IPS-NIHi11 (cell line): ENCODE results near the gene ISOC1.

ENCODE experiments used
- DNase-seq: peaks from one replicate; pipeline ENCODE4 v3.0.0; 2012; ENCODE audit warnings: mixed read lengths, low spot score

ISOC1 gene

DNA sequence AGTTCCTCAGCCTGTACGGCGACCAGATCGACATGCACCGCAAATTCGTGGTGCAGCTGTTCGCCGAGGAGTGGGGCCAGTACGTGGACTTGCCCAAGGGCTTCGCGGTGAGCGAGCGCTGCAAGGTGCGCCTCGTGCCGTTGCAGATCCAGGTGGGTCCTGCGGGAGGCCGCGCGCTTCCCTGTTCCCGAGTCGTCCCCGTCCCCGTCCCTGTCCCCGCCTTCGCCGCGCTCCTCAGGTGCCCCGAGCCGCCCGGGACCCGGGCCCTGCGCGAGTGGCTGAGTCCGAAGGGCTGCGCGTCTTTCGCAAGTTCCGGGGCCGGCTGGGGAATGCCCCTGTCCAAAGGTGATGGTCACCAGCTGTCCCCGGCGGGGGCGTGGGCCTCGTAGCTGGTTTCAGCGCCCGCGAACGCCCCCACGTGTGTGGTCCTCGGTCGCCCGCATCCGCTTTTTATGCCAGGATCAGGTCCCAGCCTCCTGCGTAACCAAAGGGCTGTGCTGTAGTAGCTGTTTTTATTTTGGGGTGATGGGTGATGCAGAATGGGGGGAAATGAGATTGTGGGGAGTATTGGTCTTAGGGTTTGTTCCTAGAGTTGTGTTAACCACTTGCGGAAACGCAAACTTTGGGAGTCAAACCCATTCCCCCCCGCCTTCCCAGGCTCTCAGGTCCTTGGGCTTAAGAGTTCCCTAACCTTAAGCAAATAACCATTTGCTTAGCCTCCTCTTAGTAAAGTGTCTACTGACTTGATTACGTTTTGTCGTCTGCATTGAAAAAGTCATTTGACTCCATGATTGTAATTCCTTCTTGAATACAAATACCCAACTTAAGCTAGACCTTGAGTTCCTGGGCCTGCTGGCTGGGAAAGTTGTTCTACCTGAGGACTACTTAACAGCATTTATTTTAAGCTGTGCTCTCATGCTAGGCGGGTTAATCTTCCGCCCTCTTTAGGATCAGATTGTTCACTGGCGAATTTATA, 663 bp downstream of the ISOC1 start:
- peak; percentile 35 for DNase-seq

DNA sequence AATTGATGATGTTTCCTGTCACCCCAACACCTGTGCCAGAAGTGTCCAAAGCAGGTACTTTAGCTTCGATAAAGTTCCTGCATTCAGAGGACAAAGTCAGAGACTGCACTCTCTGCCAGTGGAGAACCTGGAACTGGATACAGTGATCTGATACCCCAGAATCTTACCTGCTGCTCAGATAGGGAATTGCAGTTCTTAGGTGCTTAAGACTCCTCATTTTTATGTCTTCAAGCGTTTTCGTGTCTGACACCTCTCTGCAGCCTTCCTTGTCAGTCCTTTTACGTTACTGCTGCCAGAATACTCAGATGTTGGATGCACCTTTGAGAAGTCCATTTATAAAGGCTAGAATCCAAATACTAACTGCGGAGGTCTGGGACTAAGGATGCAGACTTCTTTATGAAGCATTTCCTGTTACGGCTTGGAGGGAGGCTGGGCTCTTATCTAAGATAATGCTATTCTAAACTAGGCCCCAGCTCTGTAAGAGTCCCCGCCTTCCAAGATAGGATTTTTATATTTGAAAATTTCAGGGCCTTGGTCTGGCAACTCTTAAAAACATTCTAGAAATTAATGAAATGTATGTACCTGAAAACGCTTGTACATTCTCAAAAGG, 1.9 kb downstream of the ISOC1 start:
- DNase-seq: no peak

DNA sequence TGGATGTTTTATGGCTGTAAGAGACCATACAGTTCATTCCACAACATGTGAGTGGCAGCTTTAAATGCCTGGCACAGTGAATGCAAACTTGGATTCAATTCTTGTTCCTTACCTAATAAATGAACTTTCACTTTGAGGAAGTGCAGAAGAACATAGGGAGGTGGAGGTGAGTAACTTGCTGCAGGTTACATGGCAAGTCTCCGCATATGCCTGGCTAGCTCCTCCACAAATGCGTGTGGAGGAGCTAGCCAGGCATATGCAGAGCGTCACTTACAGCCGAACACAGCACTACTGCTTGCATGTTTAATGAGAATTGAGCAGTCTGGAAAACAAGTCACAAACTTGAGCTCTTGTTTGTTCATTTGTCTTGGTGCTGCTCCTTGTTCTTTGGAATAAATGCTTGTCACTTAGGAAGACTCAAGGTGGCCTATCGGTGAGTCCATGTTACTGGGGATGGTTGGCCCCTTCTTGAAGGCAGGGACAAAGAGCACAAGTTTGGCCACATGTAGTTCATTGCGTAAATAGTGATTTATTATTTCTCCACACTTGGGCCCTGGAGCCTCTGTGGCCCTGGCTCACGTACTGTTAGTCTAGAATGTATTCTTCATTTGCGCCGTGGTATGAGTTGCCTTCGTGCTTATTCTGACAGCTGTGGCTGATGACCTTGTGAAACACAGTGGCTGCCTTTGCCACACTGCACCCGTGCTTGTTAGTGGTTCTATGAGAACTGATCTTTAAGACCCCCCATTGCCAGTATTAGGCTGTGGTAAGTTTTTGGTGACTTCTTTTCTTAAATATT, 3.1 kb downstream of the ISOC1 start:
- no peak for DNase-seq

DNA sequence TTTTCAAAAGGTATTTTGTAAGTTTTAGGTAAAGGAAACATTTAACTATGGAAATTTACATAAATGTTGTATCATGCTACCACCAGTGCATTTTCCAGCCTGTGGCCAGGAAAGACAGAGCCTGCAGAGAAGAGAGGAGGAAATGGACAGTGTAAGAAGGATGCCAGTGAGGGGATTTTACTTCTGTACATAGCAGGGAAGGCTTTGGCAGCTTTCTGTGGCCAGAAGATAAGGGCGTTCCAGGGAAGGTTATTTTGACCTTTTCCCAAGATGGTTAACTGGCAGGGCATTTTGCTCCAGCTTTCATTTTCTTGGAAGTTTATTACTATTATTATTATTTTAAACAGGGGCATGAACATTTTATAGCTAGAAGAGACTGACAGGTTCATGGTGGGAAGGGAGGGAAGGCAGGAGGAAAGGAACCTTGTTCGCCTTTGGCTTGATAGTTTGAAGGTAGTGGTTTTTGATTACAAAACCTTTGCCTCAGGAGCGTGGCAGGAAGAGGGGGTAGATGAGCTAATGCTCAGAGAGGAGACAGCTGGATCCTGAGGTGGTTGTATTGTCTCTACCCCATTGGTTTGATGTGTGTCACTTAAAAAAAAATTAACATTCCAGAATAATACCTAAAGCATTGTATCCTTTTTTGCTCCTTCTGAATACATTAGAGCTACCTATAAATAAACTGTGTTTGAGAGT, 4.1 kb downstream of the ISOC1 start:
- DNase-seq: no peak

DNA sequence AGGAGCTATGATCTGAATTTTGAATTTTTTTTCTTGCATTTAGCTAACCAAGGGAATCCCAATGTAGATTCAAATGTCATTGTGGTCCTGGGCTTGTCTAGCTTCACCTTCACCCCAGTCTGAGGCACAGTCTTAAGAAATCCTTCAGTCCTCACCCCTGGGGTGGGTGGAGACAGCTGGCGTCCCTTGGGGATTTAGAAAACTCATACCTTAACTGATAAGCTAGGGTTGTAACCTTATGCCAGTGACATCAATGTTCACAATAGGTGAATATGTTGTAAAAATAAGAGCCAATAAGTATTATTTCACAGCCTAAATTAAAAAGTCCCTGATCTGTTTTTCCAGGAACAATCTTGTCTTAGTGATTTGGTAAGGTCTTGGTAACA, 4.6 kb downstream of the ISOC1 start:
- no peak for DNase-seq

DNA sequence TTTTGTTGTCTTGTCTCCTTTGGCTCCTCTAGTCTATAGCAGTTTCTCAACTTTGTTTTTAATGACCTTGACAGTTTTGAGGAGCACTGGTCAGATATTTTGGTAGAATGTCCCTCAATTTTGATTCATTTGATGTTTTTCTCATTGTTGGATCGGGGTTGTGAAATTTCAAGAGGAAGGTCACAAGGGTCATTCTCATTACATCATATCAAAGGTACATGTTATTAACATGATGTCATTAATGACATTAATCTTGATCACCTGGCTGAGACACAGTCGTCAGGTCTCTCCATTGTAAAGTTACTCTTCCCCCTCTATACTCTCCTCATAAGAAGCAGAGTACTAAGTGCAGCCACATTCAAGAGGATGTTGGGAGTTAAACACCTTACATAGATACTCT, 7.2 kb downstream of the ISOC1 start:
- no peak for DNase-seq

DNA sequence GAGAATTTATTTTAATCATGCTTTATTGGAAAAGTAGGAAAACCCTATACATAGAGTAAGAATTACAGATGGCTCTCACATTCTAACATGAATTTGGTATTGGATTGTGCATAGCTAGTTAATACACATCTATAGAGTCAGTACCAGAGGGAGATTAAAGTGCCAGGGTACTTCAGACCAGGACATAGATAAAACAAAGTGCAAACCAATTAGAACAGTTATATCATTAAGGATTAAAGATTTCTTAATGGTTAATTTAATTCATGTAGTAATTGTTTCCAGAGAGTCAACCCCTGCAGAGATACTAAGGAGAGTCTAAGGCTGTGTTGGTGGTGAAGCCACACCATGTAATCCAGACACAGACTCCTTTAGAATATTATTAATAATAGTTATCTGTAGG, 8.8 kb downstream of the ISOC1 start:
- no peak for DNase-seq

DNA sequence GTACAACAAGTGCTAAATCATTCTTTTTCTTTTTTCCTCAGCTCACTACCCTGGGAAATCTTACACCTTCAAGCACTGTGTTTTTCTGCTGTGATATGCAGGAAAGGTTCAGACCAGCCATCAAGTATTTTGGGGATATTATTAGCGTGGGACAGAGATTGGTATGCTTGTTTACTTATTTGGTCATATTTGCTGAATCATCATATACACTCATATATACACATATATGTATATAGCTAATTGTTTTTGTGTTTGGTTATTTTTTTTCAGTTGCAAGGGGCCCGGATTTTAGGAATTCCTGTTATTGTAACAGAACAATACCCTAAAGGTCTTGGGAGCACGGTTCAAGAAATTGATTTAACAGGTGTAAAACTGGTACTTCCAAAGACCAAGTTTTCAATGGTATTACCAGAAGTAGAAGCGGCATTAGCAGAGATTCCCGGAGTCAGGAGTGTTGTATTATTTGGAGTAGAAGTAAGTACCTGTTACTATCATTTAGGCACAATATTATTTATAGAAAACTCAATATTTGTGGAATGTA, 10.4 kb downstream of the ISOC1 start:
- no peak for DNase-seq

DNA sequence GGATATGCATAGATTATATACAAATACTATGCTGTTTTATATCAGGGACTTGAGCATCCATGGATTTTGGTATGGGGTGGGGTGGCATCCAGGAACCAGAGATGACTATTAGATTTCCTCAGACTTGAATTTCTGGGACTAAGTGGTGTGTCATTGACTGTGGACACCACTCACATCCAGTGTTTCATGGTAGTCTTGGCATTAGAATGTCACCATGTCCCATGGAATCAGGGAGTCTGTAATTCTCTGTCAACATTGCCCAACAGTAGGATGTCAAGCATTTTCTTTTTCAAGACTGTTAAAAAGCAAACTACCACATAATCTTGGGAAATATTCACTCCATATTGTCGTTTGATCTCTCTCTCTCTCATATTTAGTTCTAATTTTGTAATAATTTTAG, 13.1 kb downstream of the ISOC1 start:
- no peak for DNase-seq

DNA sequence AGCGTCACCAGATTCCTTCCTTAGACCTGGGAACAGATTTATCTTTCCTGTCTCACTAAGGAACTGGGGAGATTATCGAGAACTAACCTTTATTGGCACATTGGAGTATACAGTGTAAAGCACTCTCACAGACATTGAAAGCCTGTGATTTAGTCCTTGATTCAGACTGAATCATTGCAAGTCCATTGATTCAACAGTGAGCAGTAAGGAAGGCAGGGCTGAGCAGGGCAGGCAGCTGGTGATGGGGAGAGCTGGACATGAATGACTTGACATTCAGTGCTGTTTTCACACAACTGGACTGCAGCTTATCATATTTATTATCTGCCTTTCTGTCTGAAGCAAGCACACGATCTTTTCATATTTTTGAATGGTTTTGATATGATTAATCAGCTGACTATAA, 16.2 kb downstream of the ISOC1 start:
- DNase-seq: no peak

DNA sequence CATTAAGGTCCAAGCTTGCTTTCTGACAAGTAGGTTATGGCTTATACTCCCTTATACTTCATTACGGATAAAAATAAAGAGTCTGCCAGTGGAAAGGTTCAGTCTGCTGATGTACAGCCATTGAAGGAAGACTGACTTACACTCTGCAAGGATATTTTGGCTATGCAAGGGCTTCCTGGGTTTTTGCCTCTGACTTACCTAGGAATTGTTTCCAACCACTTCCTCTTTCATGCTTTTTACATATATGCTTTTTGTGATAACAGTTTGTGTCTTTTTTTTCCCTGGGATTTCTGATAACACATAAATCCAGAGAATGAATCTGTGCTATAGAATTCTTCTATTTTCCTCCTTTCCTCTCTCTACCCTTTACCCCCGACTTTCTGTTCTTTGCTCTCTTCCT, 16.8 kb downstream of the ISOC1 start:
- no peak for DNase-seq

DNA sequence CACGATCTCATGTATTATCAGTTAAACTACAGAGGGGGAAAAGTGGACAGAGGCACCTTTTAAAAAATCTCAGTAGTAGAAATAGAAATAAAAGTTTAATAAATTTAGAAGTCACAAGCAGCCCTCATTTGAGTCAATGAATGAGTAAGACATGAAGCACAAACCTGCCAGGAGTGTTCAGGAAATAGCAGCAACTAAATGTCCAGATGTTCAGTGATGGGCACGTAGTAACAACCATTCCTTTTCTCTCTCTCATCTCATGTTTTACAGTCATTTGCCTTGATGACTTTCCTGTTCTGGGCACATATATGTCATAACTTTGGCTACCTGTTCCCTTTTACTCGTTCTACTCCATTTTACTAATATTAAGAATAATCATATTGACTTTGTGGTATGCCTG, 17.7 kb downstream of the ISOC1 start:
- no peak for DNase-seq

DNA sequence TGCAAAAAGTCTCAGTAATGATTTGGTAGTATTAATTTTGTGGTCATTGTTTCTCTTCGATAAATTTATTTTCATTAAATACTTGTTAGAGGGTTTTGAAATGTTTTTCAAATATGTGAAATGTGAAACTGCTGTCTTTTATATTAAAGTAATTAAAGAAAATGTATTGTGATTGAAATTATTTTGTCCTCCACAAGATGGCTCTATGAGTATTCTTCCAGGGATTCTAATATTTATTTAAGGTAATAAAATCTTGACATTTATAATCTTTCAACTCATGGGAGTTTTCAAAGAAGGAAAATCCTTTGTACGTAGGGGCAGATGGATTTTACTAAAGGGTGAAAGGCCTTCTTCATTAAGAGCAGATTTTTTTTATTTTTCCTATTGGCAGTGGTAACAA, 19.3 kb downstream of the ISOC1 start:
- no peak for DNase-seq

DNA sequence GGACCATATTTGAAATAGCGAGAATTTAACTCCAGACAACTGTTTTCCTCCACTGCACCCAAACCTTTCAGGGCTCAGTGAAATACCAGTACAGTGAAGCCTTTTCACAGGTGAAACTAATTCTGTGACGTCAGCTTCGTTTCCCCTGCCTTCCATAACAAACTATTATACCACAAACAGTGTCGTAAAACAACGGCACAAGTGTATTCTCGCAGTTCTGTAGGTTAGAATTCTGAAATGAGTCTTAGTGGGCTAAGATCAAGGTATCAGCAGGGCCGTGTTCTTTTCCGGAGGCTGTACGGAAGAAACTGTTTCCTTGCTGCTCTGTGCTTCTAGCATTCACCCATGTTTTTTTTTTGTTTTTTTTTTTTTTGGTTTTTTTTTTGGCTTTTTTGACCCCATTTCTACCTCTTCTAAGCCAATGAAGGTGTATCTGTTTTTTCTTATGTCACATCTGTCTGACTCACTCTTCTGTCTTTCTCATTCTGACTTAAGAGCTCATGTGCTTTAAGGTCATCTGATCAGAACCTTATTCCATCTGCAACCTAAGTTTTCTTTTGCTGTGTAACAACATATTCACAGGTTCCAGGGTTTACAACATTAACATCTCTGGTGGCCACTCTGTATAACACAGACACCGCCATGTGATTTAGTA, 20.1 kb downstream of the ISOC1 start:
- no peak for DNase-seq

DNA sequence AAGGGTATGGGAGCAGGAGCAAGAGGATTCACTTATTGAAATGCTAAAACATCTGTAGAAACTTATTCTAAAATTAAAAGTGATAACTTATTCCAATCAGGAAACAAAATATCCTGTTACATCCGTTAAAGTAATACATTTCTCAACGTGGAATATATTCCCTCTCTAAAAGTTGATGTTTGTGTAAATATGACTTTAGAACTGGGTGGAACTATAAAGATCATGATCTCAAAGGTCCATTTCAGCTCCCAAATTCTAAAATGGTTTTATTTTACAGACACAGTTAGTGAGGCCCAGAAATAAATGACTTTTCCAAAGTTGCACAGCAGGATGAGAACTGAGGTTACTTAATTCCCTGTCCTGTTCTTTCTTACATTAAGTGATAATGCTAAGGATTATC, 21.1 kb downstream of the ISOC1 start:
- no peak for DNase-seq

DNA sequence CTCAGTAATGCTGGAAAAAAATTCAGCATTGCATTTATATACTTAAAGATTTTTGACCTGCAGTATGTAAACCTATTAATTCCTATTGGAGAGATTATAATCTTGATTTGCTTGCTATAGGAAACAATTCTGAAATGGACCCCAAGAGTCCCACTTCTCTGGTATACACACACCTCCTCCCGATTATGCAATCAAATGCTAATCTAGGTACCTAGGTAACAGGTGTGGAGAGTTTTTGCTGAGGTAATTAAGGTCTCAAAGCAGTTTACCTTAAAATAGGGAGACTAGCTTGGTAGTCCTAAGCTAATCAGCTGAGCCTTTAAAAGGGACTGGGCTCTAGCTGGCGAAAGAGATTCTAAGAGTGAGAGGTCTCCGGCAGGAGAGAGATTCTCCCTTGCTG, 22.2 kb downstream of the ISOC1 start:
- DNase-seq: no peak

DNA sequence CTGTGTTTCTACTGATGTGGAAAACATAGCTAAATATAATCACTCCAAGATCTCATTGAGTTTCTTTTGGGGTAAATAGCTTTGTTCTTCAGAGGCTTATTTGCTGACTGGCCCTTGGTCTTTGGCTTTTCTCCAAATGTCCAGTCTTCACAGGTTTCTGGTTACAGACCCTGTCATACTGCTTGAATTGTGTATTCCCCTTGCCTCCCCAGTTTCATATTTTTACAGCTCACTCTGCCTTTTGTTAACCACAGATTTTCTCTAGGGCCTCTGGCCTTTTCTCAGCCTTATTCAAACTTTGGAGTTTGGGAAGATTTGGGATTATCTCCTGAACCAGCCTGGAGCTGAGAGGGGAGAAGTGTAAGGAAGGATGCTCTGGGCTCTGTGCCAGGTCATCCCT, 23.9 kb downstream of the ISOC1 start:
- peak; percentile 19 for DNase-seq

DNA sequence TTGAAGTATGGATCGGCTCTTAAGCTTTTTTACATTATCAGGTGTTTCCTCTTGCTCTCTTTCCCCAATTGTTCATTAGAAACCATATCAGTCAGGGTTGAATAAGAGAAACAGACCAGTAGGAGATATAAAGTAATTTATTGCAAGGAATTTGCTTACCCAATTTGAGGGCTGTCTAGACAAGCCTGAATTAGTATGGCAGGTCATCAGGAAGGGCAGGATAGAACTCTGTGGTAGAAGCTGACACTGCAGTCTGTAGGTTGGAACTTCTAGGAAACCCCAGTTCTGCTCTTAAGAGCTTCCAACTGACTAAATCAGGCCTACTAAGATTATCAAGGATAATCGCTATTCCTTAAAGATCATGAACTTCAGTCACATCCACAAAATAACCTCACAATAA, 24.3 kb downstream of the ISOC1 start:
- no peak for DNase-seq

DNA sequence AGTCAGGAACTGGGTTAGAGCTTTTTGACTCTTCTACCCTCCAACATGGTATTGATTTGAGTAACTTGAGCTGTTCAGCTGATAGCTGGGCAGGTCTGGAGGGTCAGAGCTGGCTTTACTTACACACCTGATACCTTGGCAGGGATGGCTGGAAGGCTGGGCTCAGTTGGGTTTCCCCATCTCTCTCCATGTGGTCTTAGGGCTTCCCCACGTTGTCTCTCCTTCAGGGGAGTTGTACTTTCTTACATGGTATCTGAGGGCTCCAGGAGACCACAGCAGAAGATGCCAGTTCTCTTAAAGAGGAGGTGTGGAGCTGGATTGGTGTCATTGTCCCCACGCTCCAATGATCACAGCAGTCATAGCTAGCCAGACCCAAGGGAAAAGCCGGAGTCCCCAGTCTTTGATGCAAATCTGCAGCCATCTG, 25.6 kb downstream of the ISOC1 start:
- DNase-seq: no peak

DNA sequence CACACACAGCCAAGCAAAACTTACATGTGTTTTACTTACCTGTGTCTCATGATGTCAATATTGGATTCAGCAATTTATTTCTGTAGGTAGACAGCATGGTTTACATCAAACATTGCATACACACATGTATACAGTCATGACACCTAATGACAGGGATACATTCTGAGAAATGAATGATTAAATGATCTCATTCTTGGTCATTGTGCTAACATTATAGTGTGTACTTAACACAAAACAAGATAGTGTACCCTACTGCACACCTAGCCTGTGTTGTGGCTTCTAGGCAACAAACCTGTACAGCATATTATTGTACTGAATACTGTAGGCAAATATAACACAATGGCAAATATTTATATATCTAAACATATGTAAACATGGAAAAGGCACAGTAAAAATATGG, 28.0 kb downstream of the ISOC1 start:
- no peak for DNase-seq

DNA sequence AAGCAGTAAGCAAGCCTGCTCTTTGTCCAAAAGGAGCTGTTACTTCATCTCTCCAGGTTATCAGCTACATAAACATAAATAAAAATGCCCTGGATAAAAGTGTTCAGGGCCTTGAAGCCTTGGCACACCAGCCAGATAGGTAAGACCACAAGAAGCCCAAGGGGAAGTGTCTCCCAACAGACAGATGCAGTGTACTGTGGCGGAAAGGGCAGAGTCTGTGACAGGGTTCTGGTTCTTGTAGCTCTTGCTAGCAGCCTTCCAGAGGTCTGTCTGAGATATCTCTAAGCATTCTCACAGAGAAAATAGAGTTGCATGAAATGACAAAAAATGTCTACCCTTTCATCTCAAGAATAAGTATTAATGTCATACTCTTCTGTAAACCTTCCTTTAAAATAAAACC, 30.1 kb downstream of the ISOC1 start:
- DNase-seq: no peak
